GM19467 (cell line): ENCODE data around the gene ARHGEF3.
"Not testable (repeated sequence)": the region's sequence is repeated elsewhere in the genome, so short reads cannot be mapped to it uniquely, and the experiment has no call there.

Experiments used
- ATAC-seq: cut with Tn5 transposase; IDR thresholded peaks from one replicate; pipeline ENCODE4 v1.9.1; 2021; ENCODE audit warnings: mild to moderate bottlenecking, moderate library complexity; ENCODE audit not compliant: unreplicated experiment

The ARHGEF3 gene

GRCh38 chr3:56775838-56776555 lies 25.8 kb downstream of the ARHGEF3 start:
- ATAC-seq: no peak

GRCh38 chr3:56775445-56775837 lies 26.3 kb downstream of the ARHGEF3 start:
- ATAC-seq: no peak

GRCh38 chr3:56773986-56774385 lies 27.8 kb downstream of the ARHGEF3 start:
- no peak for ATAC-seq

- ATAC-seq: no peak
Observed at GRCh38 chr3:56772952-56773938, 28.5 kb downstream of the ARHGEF3 start.

- ATAC-seq: no peak
Observed at GRCh38 chr3:56771376-56771775, 30.4 kb downstream of the ARHGEF3 start.

- no peak for ATAC-seq
Observed at GRCh38 chr3:56769116-56769707, 32.5 kb downstream of the ARHGEF3 start.

GRCh38 chr3:56764904-56765547 lies 36.7 kb downstream of the ARHGEF3 start:
- no peak for ATAC-seq

- ATAC-seq: no peak
Observed at GRCh38 chr3:56764184-56764583, 37.6 kb downstream of the ARHGEF3 start.

- ATAC-seq: no peak
Observed at GRCh38 chr3:56763233-56763632, 38.5 kb downstream of the ARHGEF3 start.

GRCh38 chr3:56762718-56763117 lies 39.0 kb downstream of the ARHGEF3 start:
- no peak for ATAC-seq

- no peak for ATAC-seq
Observed at GRCh38 chr3:56761887-56762651, 39.7 kb downstream of the ARHGEF3 start.

- ATAC-seq: no peak
Observed at GRCh38 chr3:56761023-56761422, 40.7 kb downstream of the ARHGEF3 start.

- no peak for ATAC-seq
Observed at GRCh38 chr3:56759532-56759931, 42.2 kb downstream of the ARHGEF3 start.

- ATAC-seq: peak; percentile 79
Observed at GRCh38 chr3:56758539-56758981, 43.2 kb downstream of the ARHGEF3 start.

- not testable (repeated sequence) for ATAC-seq
Observed at GRCh38 chr3:56758042-56758441, 43.7 kb downstream of the ARHGEF3 start.

- no peak for ATAC-seq
Observed at GRCh38 chr3:56754741-56755417, 46.9 kb downstream of the ARHGEF3 start.

- ATAC-seq: no peak
Observed at GRCh38 chr3:56753206-56753820, 48.4 kb downstream of the ARHGEF3 start.

- ATAC-seq: no peak
Observed at GRCh38 chr3:56751056-56751707, 50.6 kb downstream of the ARHGEF3 start.
